ENCODE results near the gene FHL1. TPM values are rescaled to one million over a fixed set of nuclear protein-coding genes. Genes with fewer than 3 reads are reported as not detected.
A peak's percentile ranks its signal among the peaks of the same experiment; 100 is the strongest.

The FHL1 gene
- total and polyA plus RNA-seq, 2 of the 4 experiments (the other 2 are of a cell fraction) = 69.4 to 72.9 TPM

- Histone ChIP-seq H2BK15ac (ENCODE audit: low read depth, low read length) (no peak overlapping the region; the same call in 2 of the 3 replicates), H4K20me1 (ENCODE audit: insufficient read depth, low read length) (no peaks in the 10 kb centered on the region), H3K36me3 (ENCODE audit: control insufficient read depth, insufficient read depth, low read length) (no peaks in the 10 kb centered on the region), H3K9me3 (ENCODE audit: control insufficient read depth, insufficient read depth, low read length) (no peaks in the 10 kb centered on the region), H3K27ac (ENCODE audit: insufficient read depth, low read length) (no peak overlapping the region), H2AK9ac (replicated peaks; ENCODE audit: low read depth, low read length, poor library complexity) (no peak overlapping the region), H3K9ac (ENCODE audit: low read depth, low read length) (no peak overlapping the region), H3K4me3 (ENCODE audit: insufficient read depth, low read depth, low read length) (no peak overlapping the region), H2BK5ac (ENCODE audit: low read depth, low read length, poor library complexity, severe bottlenecking) (no peak overlapping the region), H2AK5ac (ENCODE audit: low read depth, low read length) (no peak overlapping the region), H3K79me1 (ENCODE audit: low read depth in 1 of 2, low read length in 2 of 2) (no peaks in the 10 kb centered on the region), H4K91ac (ENCODE audit: insufficient read depth, low read depth, low read length) (no peak overlapping the region), H3K56ac (ENCODE audit: extremely low read depth, insufficient read depth, low read length) (no peak overlapping the region), H3K9me1 (ENCODE audit: insufficient read depth, low read length) (peaks cover 5% of the 10 kb centered on the region; the same call in 1 of the 2 replicates), H3K18ac (ENCODE audit: low read depth, low read length) (peak overlapping the region; percentile 2; the same call in 1 of the 2 replicates), H3K4ac (ENCODE audit: low read depth, low read length) (no peak overlapping the region), H3K4me2 (ENCODE audit: low read depth, low read length) (peak overlapping the region; percentile 17; the same call in 1 of the 2 replicates), H4K8ac (ENCODE audit: low read depth in 2 of 2, low read length in 2 of 2) (no peak overlapping the region), H2BK120ac (ENCODE audit: low read depth, low read length) (no peak overlapping the region; the same call in 1 of the 2 replicates), H2BK20ac (ENCODE audit: low read depth, low read length) (no peak overlapping the region), H2AFZ (replicated peaks; ENCODE audit: low read length, poor library complexity) (peak overlapping the region; percentile 64), H3K27me3 (ENCODE audit: control insufficient read depth, insufficient read depth, low read length) (no peaks in the 10 kb centered on the region), H4K5ac (ENCODE audit: low read depth, low read length) (no peak overlapping the region), H3K23ac (ENCODE audit: low read depth, low read length) (no peak overlapping the region), H3K14ac (replicated peaks; ENCODE audit: low read depth, low read length) (no peak overlapping the region), H3K4me1 (ENCODE audit: control insufficient read depth, insufficient read depth, low read length) (peaks cover 12% of the 10 kb centered on the region)
- ChIA-PET CTCF (no interaction called here), POLR2A (ENCODE audit: unreplicated experiment) (no interaction called here)
- WGBS, 2 experiments (ENCODE audit: extremely low coverage in 2 of 2, insufficient read length in 1 of 2) = 16% methylated on average over 6 of the region's 7 CpGs; no CpG with 5 or more reads in 1 of the 2 experiments
- no peak for TF ChIP-seq MAFK (IDR thresholded peaks at IDR 0.05; ENCODE audit: low read depth, low read length)
- no peak for TF ChIP-seq RCOR1 (IDR thresholded peaks at IDR 0.05; ENCODE audit: insufficient replicate concordance, low read length)
- BruUV-seq (replicated peaks) = no TSS peak
- ATAC-seq (ENCODE audit: low read depth) = no peak
- dilution Hi-C loops (cut with HindIII; ENCODE audit: low sequenced_read_pairs, unreplicated experiment) = no loop called here
- intact Hi-C loops (cut with micrococcal nuclease) = loop anchor here (10.0 kb wide), 1 partner anchor 589 kb away; no protein-coding TSS in a partner anchor
- no peak for DNase-seq
- in situ Hi-C loops (cut with MboI; ENCODE audit: low sequenced_read_pairs) = no loop called here
Observed at GRCh38 chrX:136256026-136256425, 108.7 kb downstream of the FHL1 start.
